GM19463 (cell line): ENCODE measurements around the gene NUFIP2.
"Not testable (repeated sequence)": the region's sequence is repeated elsewhere in the genome, so short reads cannot be mapped to it uniquely, and the experiment has no call there.

Experiments used
- ATAC-seq: cut with Tn5 transposase; IDR thresholded peaks from one replicate; pipeline ENCODE4 v1.9.1; 2021; ENCODE audit warnings: mild to moderate bottlenecking, moderate library complexity; ENCODE audit not compliant: unreplicated experiment

NUFIP2 gene

GRCh38 chr17:29240477-29240876 is 53.5 kb downstream of the NUFIP2 start:
- ATAC-seq, result no peak

- no peak for ATAC-seq
These were observed 55.7 kb downstream of the NUFIP2 start for GRCh38 chr17:29238133-29238850.

GRCh38 chr17:29237476-29238132 is 56.3 kb downstream of the NUFIP2 start:
- no peak for ATAC-seq

- ATAC-seq, result no peak
These were observed 58.0 kb downstream of the NUFIP2 start for GRCh38 chr17:29235904-29236303.

- not testable (repeated sequence) for ATAC-seq
These were observed 59.0 kb downstream of the NUFIP2 start for GRCh38 chr17:29234972-29235371.

- ATAC-seq, result no peak
These were observed 60.6 kb downstream of the NUFIP2 start for GRCh38 chr17:29233301-29233700.

GRCh38 chr17:29225396-29225795 is 68.6 kb downstream of the NUFIP2 start:
- no peak for ATAC-seq

- ATAC-seq, result not testable (repeated sequence)
These were observed 72.6 kb downstream of the NUFIP2 start for GRCh38 chr17:29221338-29221737.

- ATAC-seq, result peak; percentile 45
These were observed 74.4 kb downstream of the NUFIP2 start for GRCh38 chr17:29219378-29220047.

- ATAC-seq, result no peak
These were observed 77.1 kb downstream of the NUFIP2 start for GRCh38 chr17:29216856-29217255.

GRCh38 chr17:29216181-29216580 is 77.8 kb downstream of the NUFIP2 start:
- no peak for ATAC-seq

- ATAC-seq, result no peak
These were observed 78.2 kb downstream of the NUFIP2 start for GRCh38 chr17:29215717-29216116.

- ATAC-seq, result no peak
These were observed 78.8 kb downstream of the NUFIP2 start for GRCh38 chr17:29215174-29215573.

- no peak for ATAC-seq
These were observed 79.5 kb downstream of the NUFIP2 start for GRCh38 chr17:29214215-29215146.

- no peak for ATAC-seq
These were observed 81.2 kb downstream of the NUFIP2 start for GRCh38 chr17:29212681-29213121.

- ATAC-seq, result no peak
These were observed 81.8 kb downstream of the NUFIP2 start for GRCh38 chr17:29212094-29212631.

- ATAC-seq, result no peak
These were observed 83.1 kb downstream of the NUFIP2 start for GRCh38 chr17:29210879-29211278.

- ATAC-seq, result no peak
These were observed 84.9 kb downstream of the NUFIP2 start for GRCh38 chr17:29209073-29209472.

GRCh38 chr17:29207975-29208374 is 86.0 kb downstream of the NUFIP2 start:
- no peak for ATAC-seq
